DMS53 treated with DMSO at 0.1 percent for 48 hours (cell line): ENCODE measurements around the gene HOXD10.

ENCODE experiments used
- DNase-seq: peaks from one replicate; lab custom pipeline; 2025; ENCODE audit not compliant: unreplicated experiment; lab: John Stamatoyannopoulos, UW

HOXD10 gene

DNA sequence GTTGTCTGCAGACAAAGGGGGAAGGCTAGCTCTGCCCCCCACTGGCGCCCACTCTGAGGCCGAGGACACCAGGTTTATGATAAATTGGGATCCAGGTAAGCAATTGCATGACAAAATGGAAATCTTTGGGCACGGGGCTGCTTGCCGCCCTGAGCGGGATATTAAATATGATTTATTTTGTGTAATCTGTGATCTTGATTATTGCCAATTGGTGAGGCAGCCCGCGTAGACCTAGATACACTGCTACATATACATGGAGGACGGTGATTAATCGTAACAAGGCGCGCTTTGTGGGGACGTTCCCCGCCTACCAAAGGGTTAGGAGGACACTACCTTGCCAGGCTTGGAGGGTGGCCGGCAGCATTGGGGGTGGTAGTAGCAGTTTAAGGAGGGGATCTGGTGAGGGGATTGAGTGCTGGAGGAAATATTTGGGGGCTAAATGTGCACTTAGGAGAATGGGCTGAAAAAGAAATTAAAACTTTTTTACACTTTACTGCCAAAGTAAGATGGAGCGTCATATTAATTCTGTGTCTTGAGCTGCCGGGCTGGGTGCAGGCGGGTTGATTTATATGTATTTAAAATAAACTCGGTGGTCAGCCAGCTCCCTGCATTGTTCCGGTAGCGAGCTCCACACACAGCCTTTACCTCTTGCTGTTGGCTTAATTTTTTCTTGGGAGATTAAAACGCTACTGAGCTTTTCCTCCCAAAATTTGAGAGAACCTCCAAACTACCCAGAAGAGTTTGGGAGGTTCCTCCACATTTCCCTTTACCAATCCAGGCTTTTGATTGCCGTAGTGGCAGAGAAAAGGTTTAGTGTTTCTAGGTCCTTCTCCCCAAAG is 44.6 kb downstream of the HOXD10 start:
- no peak for DNase-seq

DNA sequence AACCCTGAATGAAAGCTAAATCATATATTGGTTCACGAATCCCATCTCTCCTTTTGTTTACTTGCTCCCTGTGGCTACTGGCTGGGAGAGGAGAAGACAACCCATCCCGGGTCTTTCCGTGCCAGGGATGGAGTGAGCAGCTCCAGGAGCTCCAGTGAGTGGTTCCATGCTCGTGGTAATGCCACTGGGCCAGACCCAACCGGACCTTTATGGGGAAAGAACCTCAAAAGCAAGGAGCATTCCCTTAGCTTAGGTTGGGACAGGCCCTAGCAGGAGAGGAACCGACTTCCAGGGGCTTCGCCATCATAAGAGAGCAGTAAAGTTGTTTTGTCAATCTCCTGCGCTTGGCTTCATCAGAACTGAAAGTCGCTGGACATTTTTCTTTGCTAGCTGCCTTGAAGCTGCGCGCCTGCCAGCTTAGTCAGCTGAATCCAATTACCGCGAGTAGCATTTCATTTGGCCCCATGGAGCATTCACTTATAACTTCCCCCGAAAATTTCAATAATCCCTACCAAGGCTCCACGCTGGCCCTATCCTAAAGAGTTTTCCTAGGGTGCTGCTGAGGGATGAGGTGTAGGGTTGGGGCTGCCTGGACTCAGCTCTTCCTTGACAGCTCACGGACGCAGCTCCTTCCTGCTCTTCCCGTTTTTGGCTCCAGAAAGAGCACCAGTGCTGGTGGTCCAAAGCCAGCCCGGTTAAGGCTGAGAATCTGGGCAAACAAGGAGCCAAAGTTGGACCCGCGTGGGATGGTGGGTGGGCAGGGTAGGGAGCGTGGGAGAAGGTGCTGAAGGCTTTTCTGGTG is 45.4 kb downstream of the HOXD10 start:
- no peak for DNase-seq

DNA sequence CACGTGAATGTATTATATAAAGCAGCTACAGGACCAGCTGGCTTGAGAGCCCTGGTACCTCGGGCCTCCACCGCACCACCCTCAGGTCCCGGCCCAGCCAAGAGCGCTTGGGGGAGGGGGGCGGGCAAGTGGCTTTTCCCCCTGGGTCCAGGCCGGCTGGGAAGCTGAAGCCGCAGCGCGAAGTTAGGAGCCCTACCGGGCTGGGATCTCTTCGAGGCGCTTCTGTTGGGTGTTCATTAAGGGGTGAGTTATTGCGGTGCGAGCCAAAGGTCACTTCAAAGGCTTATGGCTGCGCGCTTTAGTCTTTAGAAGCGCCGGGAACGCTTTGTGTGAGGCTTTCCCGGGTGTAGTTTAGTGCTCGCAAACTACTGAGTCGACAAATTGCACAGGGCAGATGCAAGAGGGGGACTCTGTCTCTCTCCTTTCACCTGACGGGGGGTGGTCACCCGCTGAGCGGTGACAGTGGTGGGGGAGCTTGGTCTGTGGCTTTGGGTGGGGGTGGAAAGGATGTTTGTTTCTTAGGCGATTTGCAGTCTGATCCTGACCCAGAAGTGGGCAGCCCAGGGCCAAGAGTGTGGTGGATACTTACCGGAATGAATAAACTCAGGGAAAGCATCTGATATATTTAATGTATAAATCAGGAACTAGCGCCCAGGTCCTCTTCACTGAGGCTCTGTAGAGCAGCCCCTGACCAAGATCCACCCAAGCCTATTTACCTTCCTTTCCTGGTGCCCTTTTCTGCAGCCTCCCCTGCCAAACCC is 46.5 kb downstream of the HOXD10 start:
- DNase-seq, result no peak

DNA sequence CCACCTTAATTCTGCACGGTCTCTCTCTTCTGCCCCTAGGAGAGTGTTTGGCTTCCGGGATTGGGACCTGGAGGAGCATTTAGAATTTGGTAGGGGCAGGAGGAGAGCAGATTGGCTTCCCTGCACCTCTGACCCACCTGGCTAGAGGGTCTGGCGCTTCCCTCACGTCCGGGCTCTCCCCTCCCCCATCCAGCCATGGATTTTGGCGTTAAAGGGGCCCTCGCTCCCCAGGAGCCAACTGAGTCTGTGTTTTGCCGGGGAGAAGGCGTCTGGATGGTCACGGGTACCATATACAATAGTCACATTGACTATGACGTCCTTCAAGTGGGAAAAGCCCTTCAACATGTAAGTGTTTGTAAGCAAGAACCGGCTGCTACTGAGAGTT is 47.1 kb downstream of the HOXD10 start:
- DNase-seq, result no peak

DNA sequence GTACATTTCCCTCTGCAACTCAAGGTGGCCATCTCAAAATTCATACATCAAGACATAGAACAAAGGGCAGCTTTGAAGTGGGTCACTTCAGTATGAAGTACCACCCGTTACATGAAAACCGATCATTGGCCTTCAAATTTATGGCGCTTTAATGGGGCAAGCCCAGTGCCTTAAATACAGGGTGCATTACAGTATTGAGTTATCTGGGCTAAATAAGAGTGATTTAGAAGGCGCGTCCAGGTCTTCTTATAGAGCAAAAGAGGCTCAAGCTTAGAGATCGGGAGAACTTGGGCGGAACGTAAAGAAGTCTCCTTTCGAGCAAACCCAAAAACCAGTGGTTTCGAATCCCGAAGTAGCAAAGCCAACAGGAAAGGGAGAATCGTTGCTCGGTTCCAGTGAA is 47.6 kb downstream of the HOXD10 start:
- DNase-seq, result no peak

DNA sequence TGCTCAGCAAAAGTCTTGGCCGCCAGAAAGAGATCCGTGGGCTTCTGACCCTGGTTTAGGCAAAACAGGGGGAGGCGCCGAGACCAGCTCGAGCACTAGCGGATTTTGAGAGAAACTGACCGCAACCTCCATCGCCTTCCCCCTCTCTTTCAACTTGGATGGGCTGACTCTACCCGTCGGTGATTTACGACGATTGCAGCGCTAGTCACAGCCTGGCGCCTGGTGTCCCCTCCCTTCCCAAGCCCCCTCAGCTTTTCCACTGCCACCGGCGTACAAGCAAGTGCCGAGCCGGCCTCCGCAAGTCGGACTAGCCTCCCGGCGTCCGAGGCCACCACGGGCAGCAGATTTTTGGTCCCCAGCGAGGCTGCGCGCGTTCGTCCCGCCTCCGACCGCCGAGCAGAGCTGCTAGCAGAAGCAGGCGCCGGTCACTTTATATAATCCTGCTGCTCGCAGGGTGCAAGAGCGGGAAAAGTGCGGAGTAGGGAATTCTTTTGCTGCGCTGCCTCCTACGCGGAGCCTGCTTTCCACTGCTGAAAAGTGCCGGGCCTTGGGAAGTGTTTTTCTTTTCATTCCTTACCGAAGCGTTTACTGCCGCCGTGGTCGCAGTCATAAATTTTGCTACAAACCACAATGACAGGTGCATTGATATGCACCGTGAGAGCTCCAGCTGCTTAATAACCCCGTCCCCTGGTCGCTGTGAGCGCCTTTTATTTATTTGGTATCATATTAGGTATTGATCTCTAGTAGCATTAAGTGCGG is 48.2 kb downstream of the HOXD10 start:
- DNase-seq, result no peak

DNA sequence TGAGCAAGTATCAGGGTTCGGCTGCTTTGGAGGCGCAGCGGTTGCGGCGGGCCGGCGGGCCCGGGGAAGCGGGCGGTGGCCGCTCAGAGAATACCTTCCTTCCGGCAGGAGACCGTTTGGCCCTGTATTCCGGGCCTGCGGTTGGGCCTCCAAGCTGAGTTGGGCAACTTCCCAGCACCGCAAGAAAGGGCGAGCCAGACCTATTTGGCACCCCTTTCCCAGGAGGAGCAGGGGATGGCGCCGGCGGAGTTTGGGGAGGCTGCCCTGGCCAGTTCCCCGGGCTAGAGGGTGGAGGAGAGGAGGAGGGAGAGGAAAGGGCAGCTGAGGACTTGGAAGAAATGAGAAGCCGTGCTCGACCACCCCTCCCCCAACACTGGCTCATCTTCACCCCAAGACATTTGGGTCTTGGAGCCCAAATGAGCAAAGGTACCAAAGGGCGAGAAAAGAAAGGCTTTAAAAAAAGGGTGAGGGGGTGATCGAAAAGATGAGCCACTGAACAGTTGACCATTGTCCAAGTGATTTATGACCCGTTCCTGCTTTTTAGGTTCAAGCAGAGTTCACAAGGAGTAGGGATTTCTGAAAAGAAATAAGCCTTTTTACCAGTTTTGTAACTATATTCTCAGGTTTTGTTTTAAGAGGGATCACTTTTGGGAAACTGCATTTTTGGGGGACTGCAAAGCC is 48.9 kb downstream of the HOXD10 start:
- no peak for DNase-seq

DNA sequence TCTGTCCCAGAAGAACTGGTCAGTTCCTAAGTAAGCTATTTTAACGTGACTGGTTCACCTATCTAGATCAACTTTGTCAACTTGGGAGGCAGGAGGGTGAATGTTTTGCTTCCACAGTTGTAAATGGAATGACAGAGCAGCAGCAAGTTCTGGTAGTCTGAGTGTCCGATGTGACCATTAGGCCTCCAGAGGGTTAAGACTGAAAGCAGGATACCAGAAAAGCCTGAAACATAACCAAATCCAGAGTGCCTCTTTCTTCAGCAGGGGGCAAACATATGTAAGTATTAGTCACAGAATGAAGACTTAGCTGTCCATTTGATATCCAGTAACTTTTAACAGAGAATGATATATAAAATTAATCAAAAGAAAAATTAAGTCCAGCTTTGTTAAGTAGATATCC is 49.7 kb downstream of the HOXD10 start:
- no peak for DNase-seq

DNA sequence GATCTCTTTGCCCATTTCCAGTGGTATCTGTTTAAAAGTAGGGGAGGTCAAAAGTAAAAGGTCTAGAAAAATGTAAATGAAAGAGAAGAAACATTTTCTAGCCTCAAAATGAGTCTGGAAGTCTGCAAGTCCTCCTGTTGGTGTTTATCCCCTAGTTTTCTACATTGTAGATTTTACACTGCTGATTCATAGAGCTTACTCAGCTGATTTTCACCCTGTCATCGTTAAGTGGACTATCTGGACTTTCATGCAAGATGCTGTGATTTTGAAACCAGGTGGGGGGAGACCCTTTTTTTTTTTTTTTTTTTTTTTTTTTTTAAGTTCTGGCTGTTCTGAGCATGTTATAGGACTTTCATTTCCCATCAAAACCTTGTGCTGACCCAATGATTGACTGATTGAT is 50.8 kb downstream of the HOXD10 start:
- no peak for DNase-seq

DNA sequence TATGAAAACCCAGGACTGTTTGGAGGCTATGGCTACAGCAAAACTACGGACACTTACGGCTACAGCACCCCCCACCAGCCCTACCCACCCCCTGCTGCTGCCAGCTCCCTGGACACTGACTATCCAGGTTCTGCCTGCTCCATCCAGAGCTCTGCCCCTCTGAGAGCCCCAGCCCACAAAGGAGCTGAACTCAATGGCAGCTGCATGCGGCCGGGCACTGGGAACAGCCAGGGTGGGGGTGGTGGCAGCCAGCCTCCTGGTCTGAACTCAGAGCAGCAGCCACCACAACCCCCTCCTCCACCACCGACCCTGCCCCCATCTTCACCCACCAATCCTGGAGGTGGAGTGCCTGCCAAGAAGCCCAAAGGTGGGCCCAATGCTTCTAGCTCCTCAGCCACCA is 52.6 kb downstream of the HOXD10 start:
- DNase-seq, result no peak
